GM18907 (cell line): Measurements from ENCODE around the gene CLDN9.

Experiments
- ATAC-seq: cut with Tn5 transposase; IDR thresholded peaks from one replicate; pipeline ENCODE4 v1.9.1; 2021; ENCODE audit warnings: mild to moderate bottlenecking, moderate library complexity; ENCODE audit not compliant: unreplicated experiment

CLDN9 gene

GRCh38 chr16:3029491-3030221, 16.9 kb downstream of the CLDN9 start:
- ATAC-seq, result no peak

- ATAC-seq, result no peak
Observed at GRCh38 chr16:3030222-3031212, 17.8 kb downstream of the CLDN9 start.

- no peak for ATAC-seq
Observed at GRCh38 chr16:3032624-3033023, 19.9 kb downstream of the CLDN9 start.

- ATAC-seq, result no peak
Observed at GRCh38 chr16:3035289-3035971, 22.7 kb downstream of the CLDN9 start.

- ATAC-seq, result no peak
Observed at GRCh38 chr16:3035972-3036725, 23.4 kb downstream of the CLDN9 start.

- ATAC-seq, result no peak
Observed at GRCh38 chr16:3036726-3037315, 24.1 kb downstream of the CLDN9 start, which contains the start of gene BICDL2. BICDL2 (minus strand) TSS chr16:3036944; CDS start chr16:3035496, 1,448 bp downstream.

- ATAC-seq, result no peak
Observed at GRCh38 chr16:3038256-3038655, 25.5 kb downstream of the CLDN9 start.

- ATAC-seq, result no peak
Observed at GRCh38 chr16:3038896-3039295, 26.2 kb downstream of the CLDN9 start.

- ATAC-seq, result no peak
Observed at GRCh38 chr16:3042376-3042775, 29.7 kb downstream of the CLDN9 start.

GRCh38 chr16:3044708-3045107, 32.0 kb downstream of the CLDN9 start:
- no peak for ATAC-seq

- ATAC-seq, result peak; percentile 48
Observed at GRCh38 chr16:3045758-3046640, 33.3 kb downstream of the CLDN9 start, which contains the start of gene MMP25. MMP25 (plus strand) TSS chr16:3046561; CDS start chr16:3046918, 357 bp downstream.

GRCh38 chr16:3046641-3047386, 34.1 kb downstream of the CLDN9 start:
- no peak for ATAC-seq

- ATAC-seq, result no peak
Observed at GRCh38 chr16:3047387-3047720, 34.6 kb downstream of the CLDN9 start.

GRCh38 chr16:3049921-3050481, 37.3 kb downstream of the CLDN9 start:
- no peak for ATAC-seq

GRCh38 chr16:3050487-3050886, 37.8 kb downstream of the CLDN9 start:
- no peak for ATAC-seq

- no peak for ATAC-seq
Observed at GRCh38 chr16:3051009-3051408, 38.3 kb downstream of the CLDN9 start.

GRCh38 chr16:3051494-3051893, 38.8 kb downstream of the CLDN9 start:
- ATAC-seq, result no peak
